HUES6 (cell line): Measurements from ENCODE around the gene LAMA3.

Experiments used
- H3K27ac ChIP-seq: 2 replicates; pipeline ENCODE4 v1.7.0; 2013; ENCODE audit warnings: low read depth, mild to moderate bottlenecking, low read length, inconsistent platforms
- H3K27me3 ChIP-seq: 2 replicates; pipeline ENCODE4 v1.6.1; 2013; ENCODE audit warnings: low read length; ENCODE audit not compliant: control insufficient read depth, insufficient read depth
- H3K36me3 ChIP-seq: 2 replicates; pipeline ENCODE4 v1.6.1; 2013; ENCODE audit warnings: low read length; ENCODE audit not compliant: control insufficient read depth, insufficient read depth
- H3K4me1 ChIP-seq: 2 replicates; pipeline ENCODE4 v1.6.1; 2013; ENCODE audit warnings: low read length; ENCODE audit not compliant: control insufficient read depth, insufficient read depth
- H3K4me3 ChIP-seq: 2 replicates; pipeline ENCODE4 v1.5.1; 2013; ENCODE audit warnings: low read depth, low read length
- H3K9ac ChIP-seq: one replicate; pipeline ENCODE4 v1.6.1; 2013; ENCODE audit warnings: mild to moderate bottlenecking, low read length
- H3K9me3 ChIP-seq: 2 replicates; pipeline ENCODE4 v1.6.1; 2013; ENCODE audit warnings: low read depth, low read length; ENCODE audit not compliant: control insufficient read depth, insufficient read depth

The LAMA3 gene

GRCh38 chr18:23994361-23994902 lies 305.2 kb downstream of the LAMA3 start:
- Histone ChIP-seq H3K4me3 (no peak overlapping the region), H3K4me1 (peaks cover 2% of the 10 kb centered on the region; the same call in 1 of the 2 replicates), H3K9ac (no peak overlapping the region), H3K27ac (no peak overlapping the region), H3K36me3 (no peaks in the 10 kb centered on the region), H3K9me3 (no peaks in the 10 kb centered on the region), H3K27me3 (no peaks in the 10 kb centered on the region)

GRCh38 chr18:23995180-23995579 lies 305.9 kb downstream of the LAMA3 start:
- no peak overlapping the region for H3K27ac ChIP-seq

DNA sequence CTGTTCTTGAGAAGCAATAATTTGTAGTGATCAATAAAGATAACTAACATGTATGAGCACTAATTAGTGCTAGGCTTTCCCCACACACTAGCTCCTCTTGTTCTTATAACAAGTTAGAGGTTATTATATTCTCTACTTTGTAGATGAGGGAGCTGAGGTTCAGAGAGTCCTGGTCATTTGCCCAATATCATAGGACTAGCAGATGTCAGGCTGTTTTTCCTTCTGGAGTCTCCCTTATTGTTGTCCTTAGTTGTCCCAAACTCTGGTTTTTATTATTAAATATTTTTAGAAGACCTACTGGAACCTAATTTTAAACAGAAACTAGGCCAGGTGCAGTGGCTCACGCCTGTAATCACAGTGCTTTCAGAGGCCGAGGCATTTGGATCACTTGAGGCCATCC lies 308.8 kb downstream of the LAMA3 start:
- H3K9ac ChIP-seq, result no peak overlapping the region
- peaks cover 2% of the 10 kb centered on the region; the same call in 1 of the 2 replicates for H3K4me1 ChIP-seq
- H3K27me3 ChIP-seq, result no peaks in the 10 kb centered on the region
- no peak overlapping the region for H3K4me3 ChIP-seq
- no peak overlapping the region for H3K27ac ChIP-seq
- H3K36me3 ChIP-seq, result no peaks in the 10 kb centered on the region
- no peaks in the 10 kb centered on the region for H3K9me3 ChIP-seq

More at GRCh38 chr18:23995180-23995579, 305.9 kb downstream of the LAMA3 start:
- Histone ChIP-seq H3K4me1 (peaks cover 2% of the 10 kb centered on the region; the same call in 1 of the 2 replicates), H3K27me3 (no peaks in the 10 kb centered on the region), H3K9me3 (no peaks in the 10 kb centered on the region), H3K4me3 (no peak overlapping the region), H3K36me3 (no peaks in the 10 kb centered on the region), H3K9ac (no peak overlapping the region)

- no peaks in the 10 kb centered on the region for H3K36me3 ChIP-seq
- H3K4me1 ChIP-seq, result peaks cover 2% of the 10 kb centered on the region; the same call in 1 of the 2 replicates
- no peak overlapping the region for H3K27ac ChIP-seq
- no peaks in the 10 kb centered on the region for H3K9me3 ChIP-seq
- no peak overlapping the region for H3K4me3 ChIP-seq
- no peak overlapping the region for H3K9ac ChIP-seq
- H3K27me3 ChIP-seq, result no peaks in the 10 kb centered on the region
Observed at GRCh38 chr18:23998820-23999219, 309.6 kb downstream of the LAMA3 start.

DNA sequence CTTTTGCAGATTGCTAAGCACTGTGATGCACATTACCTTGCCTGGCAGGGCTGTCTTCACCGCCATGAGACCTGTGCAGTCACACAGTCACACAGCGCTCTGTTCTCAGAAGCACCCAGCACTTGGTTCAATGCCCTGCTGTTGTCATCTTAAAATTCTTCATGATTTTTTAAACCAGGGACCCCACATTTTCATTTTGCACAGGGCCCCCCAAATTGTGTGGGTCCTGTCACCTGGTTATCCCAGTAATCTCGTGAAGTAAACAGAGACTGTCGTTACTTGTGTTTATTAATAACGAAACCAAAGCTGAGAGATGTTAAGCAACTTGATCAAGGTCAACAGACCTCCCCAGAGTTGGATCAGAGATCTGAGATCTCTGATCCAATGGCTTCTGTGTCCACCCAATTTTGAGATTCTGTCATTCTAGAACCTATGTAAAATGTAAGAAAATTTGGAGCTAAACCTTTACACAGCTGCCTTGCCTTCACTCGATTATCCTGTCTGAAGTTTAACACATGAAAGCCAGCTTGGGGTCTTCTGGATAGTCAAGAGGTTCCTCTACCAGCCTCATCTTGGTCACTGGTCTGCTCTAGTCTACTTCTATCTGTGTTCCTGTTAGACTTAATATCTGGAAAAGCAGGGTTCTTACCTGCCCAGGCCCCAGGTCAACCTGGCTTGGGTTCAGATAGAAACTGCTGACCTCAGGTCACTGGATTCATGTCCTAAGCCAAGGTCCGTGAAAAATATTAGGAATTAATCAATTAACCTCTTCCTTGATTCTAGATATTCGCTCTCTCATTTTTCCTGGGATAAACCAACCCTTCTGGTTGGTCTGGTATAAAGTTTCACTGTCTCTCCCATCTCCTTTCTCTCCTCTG lies 311.6 kb downstream of the LAMA3 start:
- Histone ChIP-seq H3K9ac (no peak overlapping the region), H3K4me3 (no peak overlapping the region), H3K27me3 (no peaks in the 10 kb centered on the region)

GRCh38 chr18:24002479-24002878 lies 313.2 kb downstream of the LAMA3 start:
- H3K9me3 ChIP-seq, result no peaks in the 10 kb centered on the region
- H3K27me3 ChIP-seq, result no peaks in the 10 kb centered on the region
- no peaks in the 10 kb centered on the region; the same call in 1 of the 2 replicates for H3K4me1 ChIP-seq
- H3K36me3 ChIP-seq, result no peaks in the 10 kb centered on the region
- H3K9ac ChIP-seq, result no peak overlapping the region
- no peak overlapping the region for H3K4me3 ChIP-seq
- no peak overlapping the region for H3K27ac ChIP-seq

More for the DNA sequence above, 311.6 kb downstream of the LAMA3 start:
- no peaks in the 10 kb centered on the region for H3K9me3 ChIP-seq
- H3K36me3 ChIP-seq, result no peaks in the 10 kb centered on the region
- no peaks in the 10 kb centered on the region; the same call in 1 of the 2 replicates for H3K4me1 ChIP-seq
- no peak overlapping the region for H3K27ac ChIP-seq

- no peak overlapping the region for H3K27ac ChIP-seq
- H3K9me3 ChIP-seq, result no peaks in the 10 kb centered on the region
- H3K4me1 ChIP-seq, result no peaks in the 10 kb centered on the region; the same call in 1 of the 2 replicates
- H3K4me3 ChIP-seq, result no peak overlapping the region
- no peaks in the 10 kb centered on the region for H3K27me3 ChIP-seq
- no peaks in the 10 kb centered on the region for H3K36me3 ChIP-seq
- H3K9ac ChIP-seq, result no peak overlapping the region
Observed at GRCh38 chr18:24003288-24003687, 314.0 kb downstream of the LAMA3 start.

- Histone ChIP-seq H3K27ac (no peak overlapping the region), H3K27me3 (no peaks in the 10 kb centered on the region), H3K4me1 (no peaks in the 10 kb centered on the region), H3K4me3 (no peak overlapping the region), H3K9ac (no peak overlapping the region), H3K9me3 (no peaks in the 10 kb centered on the region), H3K36me3 (no peaks in the 10 kb centered on the region)
Observed at GRCh38 chr18:24003903-24004640, 314.8 kb downstream of the LAMA3 start.
